MV-4-11 (cell line): ENCODE measurements around the gene RAB3C.
A peak's percentile ranks its signal among the peaks of the same experiment; 100 is the strongest.

ENCODE experiments used
- DNase-seq: peaks from one replicate; lab custom pipeline; 2025; lab: John Stamatoyannopoulos, UW

Gene RAB3C

DNA sequence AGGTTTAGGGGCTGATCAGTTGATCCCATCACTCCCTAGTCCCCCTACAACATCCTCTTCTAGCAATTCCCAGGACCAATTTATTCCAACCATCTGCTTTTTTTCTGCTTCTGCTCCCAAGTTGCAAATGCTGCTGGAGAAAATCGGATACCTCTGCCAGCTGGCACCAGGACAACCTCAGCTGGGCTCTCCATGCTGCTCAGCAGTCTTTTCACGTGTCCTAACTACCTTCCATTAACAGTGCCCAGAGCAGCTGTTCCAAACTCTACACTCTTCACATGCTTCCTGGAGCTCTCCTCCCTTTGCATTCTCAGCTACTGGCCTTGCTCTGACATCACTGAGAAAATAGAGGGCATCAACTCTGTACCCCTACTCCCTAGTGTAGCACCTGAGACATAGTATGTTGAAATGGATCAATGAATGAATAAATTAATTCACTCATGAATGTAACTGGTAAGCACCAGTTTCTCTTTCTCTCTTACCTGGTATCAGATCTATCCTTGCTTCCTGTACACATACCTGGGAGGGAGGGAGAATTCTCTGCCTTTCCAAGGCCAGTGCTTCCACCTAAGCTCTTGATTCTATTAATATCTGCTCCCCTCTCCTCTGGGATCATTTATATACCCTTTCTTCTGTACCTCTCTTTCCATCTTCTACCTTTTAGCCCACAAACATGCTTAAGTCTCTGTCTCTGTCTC, 191.0 kb downstream of the RAB3C start:
- no peak for DNase-seq

- peak; percentile 14 for DNase-seq
Measured at GRCh38 chr5:58774937-58775336, 192.1 kb downstream of the RAB3C start.

DNA sequence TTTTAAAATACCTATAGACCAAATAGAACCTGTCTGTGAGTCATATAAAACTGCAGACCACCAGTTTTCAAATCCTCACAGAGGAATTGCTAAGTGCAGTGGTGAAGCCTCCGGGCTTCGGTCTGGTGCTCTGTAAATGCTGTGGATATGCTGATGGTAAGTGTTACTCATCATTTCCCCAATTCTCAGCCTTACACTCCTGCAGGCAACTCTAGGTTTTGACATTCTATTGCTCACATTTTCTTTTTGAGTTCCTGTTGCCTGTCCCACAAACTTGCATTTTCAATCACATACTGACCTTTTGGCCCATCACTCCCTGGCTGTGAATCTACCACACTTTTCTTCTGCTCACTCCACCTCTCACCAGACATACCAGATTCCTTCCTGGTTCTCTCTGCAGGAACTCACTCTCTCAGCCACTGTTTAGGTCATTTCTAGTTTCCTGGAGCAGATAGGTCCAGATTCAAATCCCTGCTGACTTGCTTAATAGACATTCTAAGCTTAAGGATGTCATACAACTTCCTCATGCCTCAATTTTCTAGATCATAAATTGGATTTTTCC, 192.9 kb downstream of the RAB3C start:
- DNase-seq = peak; percentile 61

DNA sequence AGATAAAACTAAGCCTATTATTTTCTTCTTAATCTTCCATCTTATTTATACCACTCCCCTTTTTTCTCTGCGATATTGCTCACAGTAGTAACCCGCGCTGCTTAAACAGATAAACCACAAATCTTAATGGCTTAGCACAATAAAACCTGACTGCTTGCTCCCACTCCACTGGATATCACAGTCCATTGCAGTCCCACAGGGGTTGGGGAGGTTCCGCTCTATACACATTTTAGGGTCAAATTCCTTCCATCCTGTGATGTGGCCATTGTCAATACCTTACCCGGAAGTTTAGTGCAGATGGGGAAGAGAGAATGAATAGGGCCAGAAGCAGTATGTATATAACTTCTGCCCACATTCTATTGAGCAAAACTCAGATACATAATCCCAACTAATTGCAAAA, 193.7 kb downstream of the RAB3C start:
- no peak for DNase-seq

- no peak for DNase-seq
Measured at GRCh38 chr5:58778888-58779287, 196.0 kb downstream of the RAB3C start.

DNA sequence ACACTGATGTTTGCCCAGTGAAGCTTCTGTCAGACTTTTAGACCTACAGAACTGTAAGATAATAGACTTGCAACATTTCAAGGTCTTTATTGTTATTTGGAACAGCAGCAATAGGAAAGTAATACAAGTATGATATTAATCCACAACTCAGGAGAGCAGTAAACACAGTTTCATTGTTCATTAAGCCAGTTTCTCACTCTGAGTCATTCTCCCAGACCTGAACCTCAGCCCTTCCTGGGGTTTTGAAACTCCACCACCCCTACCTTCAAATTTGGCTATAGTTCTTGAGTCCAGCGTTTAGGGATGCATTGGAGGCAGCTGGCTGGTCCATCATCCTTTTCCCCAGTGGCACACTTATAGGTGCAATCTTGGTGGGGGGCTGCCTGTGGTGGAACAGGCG, 203.2 kb downstream of the RAB3C start:
- DNase-seq = no peak

DNA sequence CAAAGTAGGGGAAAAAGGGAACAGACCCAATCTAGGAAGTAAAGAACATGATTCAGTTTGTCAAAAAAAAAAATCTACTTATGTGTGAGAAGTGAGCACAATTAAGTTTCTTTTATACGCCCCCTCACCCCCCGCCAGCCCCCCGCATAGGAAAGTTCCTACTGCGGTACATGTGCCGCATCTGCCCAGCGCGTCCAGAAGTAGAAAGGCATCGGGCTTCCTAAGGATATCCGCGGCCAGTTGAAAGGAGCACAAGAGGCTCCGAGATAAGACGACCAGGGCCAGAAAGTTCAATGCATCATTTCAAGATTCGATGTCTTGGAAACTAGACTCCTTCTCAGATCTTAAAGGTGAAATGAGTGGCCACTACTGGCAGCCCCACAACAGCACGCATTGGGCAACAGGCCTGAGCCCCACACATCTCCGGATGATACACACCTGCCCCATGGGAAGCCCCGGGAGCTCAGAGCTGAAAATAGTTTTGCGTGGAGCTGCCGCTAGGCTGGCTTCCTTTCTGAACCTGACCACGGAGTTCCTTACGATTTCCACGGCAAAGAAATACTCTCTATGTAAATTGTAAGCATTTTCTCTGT, 203.9 kb downstream of the RAB3C start:
- peak; percentile 8 for DNase-seq

- no peak for DNase-seq
Measured at GRCh38 chr5:58787987-58788386, 205.1 kb downstream of the RAB3C start.

DNA sequence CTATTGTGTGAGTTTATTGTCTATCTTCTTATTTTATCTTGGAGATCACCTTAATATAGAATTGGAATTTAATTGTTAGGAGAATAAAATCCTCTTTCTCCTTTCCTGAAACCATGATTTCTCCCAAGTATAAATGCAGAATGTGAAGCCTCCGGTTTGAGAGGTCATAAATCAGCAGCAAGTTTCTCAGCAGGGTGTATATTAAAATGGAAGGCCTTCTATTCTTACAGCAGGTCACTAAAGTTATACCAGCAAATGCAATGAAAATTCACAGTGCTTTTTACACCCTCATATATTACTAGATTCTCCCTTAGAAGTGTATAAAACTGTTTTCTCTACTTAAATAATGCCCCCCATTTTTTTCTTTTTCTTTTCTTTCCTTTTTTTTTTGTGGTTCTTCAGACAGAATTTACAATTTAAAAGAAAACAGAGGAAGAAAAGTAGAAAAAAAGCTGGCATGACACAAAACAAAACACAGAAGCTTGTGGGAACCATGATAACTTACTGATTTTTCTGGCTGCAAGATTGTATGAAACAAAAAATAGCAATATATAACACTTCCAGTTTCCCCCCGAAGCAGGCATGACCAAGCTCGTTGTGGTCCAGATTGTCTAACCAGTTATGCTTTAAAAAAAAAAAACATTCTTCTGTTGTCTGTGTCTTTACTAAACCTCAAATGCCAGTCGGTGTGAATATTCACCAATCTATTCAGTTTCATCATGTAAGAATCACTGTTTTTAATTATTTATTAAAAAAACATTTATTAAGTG, 211.2 kb downstream of the RAB3C start:
- no peak for DNase-seq

DNA sequence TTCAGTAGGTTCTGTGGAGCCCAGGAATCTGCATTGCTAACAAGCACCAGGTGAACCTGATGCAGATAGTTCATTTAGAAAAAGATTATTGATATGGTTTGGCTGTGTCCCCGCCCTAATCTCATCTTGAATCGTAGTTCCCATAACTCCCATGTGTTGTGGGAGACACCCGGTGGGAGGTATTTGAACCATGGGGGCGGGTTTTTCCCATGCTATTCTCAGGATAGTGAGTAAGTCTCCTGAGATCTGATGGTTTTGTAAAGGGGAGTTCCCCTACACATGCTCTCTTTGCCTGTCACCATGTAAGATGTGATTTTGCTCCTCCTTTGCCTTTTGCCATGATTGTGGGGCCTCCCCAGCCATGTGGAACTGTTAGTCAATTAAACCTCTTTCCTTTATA, 212.0 kb downstream of the RAB3C start:
- DNase-seq = no peak

DNA sequence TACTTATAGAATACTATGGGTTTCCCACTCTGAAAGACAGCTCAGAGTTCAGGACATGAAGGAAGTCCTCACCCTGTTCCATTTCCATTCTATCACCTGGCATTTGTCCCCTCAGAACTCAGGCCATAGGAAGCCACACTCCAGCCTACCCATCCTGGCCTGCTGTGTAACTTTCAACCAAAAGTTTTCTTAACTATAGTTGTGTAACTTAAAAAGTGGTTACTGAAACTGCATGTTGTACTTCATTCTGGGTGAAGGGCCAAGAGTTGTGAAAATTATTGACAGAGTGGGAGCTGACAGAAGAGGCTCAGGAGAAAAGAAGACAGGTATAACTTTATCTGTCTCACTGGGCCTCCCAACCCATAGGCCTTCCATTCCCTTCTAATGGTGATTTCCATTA, 212.5 kb downstream of the RAB3C start:
- no peak for DNase-seq

GRCh38 chr5:58797021-58797420, 214.1 kb downstream of the RAB3C start:
- DNase-seq = no peak

GRCh38 chr5:58800356-58800755, 217.5 kb downstream of the RAB3C start:
- no peak for DNase-seq

- no peak for DNase-seq
Measured at GRCh38 chr5:58800861-58801540, 218.1 kb downstream of the RAB3C start.

DNA sequence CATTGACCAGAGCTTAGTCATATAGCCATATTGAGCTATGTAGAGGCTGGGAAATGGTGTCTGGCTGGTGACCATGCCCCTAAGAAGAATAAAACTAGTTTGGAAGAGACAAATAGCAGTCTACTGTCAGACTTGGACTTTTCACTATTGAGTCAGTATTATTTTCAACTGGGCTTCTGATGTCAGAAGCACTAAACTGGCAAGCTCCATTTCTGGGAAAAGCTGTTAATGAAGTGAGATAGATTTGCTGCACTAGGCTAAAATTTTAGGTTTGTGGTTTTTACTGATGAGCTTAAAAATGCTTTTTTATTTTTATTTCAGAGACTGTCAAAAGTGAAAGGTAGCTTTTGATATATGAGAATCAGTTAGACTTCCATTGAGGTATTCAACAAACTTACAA, 220.2 kb downstream of the RAB3C start:
- no peak for DNase-seq

GRCh38 chr5:58804291-58804690, 221.4 kb downstream of the RAB3C start:
- no peak for DNase-seq

GRCh38 chr5:58810086-58810485, 227.2 kb downstream of the RAB3C start:
- DNase-seq = no peak

- DNase-seq = no peak
Measured at GRCh38 chr5:58813855-58814254, 231.0 kb downstream of the RAB3C start.

DNA sequence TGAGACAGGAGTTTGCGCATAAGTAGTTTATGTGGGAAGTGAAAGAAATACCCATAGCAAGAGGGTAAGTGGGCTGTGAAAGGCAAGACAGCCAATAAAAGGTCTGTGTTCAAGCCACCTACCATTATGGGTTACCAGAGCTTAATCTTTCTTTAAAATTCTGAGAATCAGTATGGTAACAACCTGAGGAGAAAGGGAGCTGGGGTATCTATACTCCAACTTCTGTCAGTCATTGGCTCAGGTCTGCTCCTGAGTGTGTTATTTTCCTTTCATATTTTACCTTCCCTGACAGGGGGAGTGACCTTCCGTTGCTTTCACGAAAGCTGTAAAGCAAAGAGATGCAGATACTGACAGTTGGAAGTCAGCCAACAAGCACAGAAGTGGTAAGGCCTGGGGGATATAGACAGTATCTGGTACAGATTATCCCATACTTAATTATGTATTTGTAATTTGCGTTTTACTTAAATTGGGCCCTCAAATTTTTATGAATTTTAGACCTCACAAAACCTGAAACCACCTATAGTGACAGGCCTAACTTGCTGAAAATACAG, 233.4 kb downstream of the RAB3C start:
- DNase-seq = no peak

GRCh38 chr5:58818465-58818864, 235.6 kb downstream of the RAB3C start:
- DNase-seq = no peak

DNA sequence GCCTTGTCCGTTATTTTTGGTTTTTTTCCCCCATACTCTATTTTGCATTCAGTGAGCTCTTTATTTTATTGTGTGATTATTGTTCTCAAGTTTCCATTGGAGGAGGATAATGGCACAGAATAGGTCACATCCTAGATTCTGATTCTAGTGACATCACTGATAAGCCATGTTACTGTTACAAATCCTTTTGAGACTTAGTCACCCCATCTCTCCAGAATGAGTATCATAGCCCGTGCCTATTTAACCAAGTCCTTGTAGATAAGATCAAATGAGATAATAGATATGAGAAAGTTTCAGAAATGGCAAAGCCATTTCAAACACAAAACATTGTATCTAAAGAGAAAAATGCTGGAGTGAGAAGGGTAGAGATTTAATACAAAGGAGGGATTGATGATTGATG, 242.6 kb downstream of the RAB3C start:
- DNase-seq = no peak

DNA sequence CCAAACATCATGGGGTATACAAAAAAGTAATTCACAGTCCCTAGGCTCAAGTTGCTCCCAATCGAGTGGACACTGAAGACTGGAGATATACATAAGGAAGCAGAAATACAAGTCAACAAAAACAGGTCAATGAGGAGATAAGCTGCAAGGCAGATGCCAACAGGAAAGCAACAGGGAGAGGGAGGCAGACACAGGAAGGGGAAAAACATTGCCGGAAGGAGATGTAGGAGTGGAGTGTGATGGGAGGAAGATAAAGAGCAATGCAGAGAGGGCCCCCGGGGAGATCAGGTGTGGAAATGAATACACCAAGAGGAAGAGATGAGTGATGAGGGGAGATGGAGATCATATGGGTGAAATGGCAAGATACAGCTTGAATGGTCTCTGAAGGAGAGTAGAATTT, 243.0 kb downstream of the RAB3C start:
- no peak for DNase-seq
